ENCODE results near the gene AGO3.

AGO3 gene

GRCh38 chr1:36084497-36085115 is 153.7 kb downstream of the AGO3 start:
- no peak for DNase-seq

DNA sequence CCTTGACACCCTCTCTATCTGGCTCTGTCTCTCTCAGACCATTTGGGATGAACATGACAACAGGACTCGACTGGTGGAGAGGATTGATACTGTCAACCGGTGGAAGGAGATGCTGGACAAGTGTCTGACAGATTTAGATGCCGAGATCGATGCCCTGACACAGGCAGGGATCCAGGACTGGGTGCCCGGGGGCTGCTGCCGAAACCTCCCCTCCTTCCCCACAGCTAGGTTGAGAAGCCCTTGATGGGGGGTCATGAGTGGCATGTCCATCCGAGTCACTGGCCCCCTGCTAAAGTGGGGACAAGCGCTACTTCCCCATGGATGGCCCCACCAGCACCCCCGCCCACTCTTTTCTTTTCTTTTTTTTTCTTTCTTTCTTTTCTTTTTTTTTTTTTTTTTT is 154.2 kb downstream of the AGO3 start:
- DNase-seq = no peak

DNA sequence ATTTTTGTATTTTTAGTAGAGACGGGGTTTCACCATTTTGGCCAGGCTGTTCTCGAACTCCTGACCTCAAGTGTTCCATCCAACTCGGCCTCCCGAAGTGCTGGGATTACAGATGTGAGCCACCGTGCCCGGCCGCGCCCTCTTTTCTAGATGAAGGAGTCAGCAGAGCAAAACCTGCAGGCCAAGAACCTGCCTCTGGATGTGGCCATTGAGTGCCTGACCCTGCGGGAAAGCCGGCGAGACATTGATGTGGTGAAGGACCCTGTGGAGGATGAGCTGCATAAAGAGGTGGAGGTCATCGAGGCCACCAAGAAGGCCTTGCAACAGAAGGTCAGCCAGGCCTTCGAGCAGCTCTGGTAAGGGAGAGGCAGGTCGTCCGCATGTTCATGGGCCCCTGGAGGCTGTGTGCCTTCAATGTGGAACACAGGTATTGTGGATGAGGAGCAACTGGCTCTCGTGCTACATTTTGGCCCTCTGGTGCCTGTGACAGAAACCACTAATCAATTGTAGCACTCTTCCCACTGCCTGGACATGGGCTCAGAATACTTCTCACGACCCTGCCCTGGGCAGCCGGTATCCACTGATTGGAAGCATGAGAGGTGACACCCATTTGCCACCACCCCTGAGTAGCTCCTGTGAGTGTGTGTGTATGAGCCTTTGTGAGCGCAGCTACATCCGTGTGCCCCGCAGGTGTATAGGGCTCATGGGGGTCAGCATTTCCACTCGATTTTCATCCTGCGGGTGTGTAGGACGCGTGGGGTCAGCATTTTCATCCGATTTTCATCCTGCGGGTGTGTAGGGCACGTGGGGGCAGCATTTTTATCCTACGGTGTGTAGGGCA is 155.0 kb downstream of the AGO3 start:
- no peak for DNase-seq

DNA sequence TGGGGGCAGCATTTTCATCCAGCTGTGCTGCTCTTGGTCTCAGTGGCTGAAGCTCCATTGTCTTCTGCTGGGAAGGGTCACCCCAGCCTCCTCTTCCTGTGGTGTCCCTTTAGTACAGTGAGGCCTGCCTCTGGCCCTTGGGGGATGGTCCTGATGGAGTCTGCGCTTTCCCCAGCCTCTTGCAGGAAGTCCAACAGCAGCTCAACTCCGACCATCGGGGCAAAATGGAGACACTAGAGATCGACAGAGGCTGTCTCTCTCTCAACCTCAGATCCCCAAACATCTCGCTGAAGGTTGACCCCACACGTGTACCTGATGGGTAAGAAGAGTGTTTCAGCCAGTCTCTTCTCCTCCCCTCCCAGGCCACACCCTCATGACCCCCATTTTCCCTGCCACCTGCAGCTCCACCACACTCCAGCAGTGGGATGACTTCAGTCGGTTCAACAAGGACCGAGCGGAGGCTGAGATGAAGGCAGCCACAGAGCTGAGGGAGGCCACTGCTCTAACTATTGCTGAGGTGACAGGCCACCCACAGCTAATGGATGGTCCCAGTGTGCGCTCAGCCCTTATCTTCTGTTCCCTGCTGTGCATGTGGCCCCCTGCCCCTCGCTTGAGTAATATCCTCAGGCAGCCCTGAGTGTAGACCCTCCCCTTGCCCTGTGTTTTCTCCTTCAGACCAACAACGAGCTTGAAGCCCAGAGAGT is 155.8 kb downstream of the AGO3 start:
- no peak for DNase-seq

- no peak for DNase-seq
Measured at GRCh38 chr1:36087233-36088123, 156.6 kb downstream of the AGO3 start.

- DNase-seq = no peak
Measured at GRCh38 chr1:36088265-36088576, 157.3 kb downstream of the AGO3 start.

GRCh38 chr1:36088577-36089392 is 157.9 kb downstream of the AGO3 start, which contains the start of gene ADPRS:
Gene ADPRS, plus strand, starts transcription at chr1:36088892. Its CDS starts 13 bp downstream, at chr1:36088905.
- peak; percentile 84 for DNase-seq

- no peak for DNase-seq
Measured at GRCh38 chr1:36089393-36090121, 158.7 kb downstream of the AGO3 start.

DNA sequence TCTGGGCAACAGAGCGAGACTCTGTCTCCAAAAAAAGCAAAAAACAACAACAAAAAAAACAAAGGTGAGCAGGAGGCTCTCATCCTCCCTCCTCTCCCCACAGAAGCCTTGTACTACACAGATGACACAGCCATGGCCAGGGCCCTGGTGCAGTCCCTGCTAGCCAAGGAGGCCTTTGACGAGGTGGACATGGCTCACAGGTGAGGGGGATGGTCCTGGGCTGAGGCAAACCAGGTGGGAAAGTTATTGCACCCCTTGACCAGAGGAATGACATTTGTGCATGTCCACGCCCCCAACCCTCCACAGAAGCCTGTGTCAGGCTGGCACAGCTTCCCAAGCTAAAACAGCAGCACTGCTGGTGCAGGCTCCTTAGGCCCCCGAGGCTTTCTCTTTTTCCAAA is 160.2 kb downstream of the AGO3 start:
- DNase-seq = no peak

DNA sequence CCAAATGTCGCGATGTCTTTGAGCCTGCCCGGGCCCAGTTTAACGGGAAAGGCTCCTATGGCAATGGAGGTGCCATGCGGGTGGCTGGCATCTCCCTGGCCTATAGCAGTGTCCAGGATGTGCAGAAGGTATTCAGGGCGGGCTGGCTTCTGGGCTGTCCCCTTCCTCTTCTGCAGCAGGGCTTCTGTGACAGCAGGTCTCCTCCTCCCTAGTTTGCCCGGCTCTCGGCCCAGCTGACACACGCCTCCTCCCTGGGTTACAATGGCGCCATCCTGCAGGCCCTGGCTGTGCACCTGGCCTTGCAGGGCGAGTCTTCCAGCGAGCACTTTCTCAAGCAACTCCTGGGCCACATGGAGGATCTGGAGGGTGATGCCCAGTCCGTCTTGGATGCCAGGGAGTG is 160.8 kb downstream of the AGO3 start:
- DNase-seq = no peak

DNA sequence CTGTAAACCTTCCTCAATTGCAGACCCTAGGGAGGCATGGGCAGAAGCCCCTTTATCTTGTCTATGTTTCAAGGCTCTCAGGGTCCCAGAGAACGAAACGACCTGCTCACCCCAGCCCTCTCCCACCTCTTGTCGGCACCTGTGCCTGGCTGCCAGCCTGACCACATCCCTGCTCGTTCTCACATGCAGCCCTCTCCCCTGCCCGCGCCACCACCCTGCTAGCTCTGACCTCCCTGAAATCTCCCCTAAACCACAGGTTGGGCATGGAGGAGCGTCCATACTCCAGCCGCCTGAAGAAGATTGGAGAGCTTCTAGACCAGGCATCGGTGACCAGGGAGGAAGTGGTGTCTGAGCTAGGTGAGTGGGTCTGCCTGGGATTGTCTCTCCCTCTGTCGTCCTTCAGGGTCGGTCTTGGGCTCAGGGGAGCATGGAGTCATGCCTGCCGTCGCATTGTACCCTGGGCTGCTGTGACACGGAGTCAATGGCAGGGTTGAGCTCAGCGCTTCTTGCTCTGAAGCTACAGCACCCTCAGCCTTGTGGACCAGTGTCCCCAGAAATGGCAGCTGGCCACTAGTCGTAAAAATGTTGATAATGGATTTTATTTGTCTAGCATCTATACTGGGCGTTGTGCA is 161.4 kb downstream of the AGO3 start:
- no peak for DNase-seq

DNA sequence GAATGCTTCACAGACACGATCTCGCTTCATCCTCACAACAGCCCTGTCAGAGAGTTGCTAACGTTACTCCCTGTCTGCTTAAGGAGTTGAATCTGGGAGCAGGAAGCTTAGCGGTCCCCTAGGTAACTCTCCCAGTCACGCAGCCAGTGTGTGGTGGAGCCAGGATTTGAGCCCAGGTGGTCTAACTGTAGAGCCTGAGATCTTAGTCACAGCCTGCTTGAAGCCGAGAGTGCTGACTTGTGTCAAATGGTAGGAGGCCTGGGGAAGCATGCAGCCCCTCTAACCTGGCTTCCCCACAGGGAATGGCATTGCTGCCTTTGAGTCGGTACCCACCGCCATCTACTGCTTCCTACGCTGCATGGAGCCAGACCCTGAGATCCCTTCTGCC is 161.9 kb downstream of the AGO3 start:
- no peak for DNase-seq

DNA sequence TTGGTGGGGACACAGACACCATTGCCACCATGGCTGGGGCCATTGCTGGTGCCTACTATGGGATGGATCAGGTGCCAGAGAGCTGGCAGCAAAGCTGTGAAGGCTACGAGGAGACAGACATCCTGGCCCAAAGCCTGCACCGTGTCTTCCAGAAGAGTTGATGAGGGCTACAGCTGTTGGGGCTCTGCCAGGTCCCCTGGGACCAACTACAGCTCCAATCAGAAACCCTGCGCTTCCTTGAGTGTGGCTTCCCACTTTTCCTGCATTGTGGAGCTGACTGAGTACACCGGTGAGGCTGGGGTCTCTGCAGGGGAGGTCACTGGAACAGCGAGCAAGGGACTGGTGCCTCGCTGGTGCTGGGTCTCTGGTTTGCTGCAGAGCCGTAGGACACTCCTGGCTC is 162.3 kb downstream of the AGO3 start:
- no peak for DNase-seq

DNA sequence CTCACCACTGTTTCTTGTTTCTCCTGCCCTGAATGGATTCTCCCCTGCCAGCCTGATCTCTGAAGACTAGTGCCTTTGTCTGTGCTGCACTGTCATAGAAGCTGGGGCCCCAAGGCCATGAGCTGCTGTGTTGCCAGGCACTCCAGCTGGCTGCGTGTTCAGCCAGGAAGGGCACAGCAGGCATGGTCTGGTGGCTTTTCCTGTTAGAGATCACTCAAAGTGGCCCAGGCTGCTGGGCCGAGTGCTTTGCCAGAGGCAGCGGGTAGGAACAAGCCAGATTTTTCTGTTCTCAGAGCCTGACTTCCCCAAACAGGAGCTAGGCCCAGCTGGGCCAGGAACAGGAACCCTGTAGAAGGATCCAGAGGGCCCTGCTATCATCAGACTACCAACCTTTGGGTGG is 163.0 kb downstream of the AGO3 start:
- DNase-seq = no peak

DNA sequence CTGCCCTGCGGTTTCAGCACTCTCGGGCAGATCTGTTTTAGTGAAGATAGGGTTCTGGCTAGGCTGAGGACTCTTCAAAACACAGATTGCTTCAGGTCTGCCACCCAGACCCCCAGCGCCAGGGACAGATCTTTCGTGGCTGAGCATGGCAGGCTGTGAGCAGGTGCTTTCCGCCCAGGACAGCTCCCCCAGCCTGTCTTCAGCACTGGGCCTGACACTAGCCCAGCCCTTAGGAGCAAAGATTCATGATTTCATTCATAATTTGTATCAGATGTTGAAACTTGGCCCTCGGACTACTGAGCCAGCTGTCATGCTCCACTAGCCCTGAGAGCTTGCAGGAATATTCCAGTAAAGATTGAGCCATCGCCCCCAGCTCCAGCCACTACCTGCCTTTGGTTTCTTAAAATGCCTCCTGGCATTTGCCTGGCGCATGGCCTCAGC is 163.7 kb downstream of the AGO3 start:
- no peak for DNase-seq

- DNase-seq = no peak
Measured at GRCh38 chr1:36095760-36096405, 165.0 kb downstream of the AGO3 start.

DNA sequence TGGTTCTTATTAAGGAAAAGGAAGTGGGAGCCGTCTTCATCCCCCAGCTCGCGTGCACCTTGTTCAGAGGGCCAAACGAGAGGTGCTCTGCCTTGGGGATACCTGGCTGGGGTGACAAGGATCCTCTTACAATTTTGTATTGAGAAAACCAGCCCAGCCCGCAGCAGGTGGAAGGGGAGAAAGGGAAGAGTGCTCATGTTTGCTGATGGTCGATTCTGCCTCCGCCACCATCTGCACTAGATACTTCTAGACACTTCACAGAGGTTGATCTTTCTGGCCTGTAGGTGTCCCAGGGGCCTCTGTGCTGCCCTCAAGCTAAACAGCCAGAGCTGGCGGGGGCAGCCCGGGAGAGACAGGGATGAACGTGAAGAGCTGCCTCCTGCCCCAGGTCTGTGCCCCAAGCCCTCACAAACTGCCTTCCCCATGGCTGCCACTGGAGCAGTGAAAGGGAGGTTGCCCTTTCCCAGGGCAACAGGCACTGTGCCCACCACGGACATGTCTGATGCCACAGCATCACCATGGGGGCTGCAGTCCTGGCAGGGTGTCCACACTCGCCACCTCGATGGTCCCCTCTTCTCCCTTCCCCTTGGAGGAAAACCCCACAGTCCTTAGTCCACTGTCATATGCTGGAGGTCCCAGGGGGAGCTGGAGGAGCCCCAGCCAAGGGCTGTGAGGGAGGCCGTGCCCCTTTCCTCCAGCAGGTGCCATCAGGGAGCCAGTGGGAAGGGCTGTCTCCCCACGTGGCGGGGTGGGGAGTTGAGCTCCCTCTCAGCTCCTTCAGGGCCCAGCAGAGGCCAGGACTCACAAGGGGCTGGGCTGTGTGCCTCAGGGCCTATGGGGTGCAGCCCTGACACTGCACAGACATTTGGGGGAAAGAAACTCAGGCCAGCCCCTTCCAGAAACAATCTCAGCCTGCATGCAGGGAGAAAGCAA is 165.9 kb downstream of the AGO3 start:
- DNase-seq = no peak

- DNase-seq = no peak
Measured at GRCh38 chr1:36097693-36098585, 167.0 kb downstream of the AGO3 start.
